ENCODE data around the gene NPC2.

NPC2 gene

DNA sequence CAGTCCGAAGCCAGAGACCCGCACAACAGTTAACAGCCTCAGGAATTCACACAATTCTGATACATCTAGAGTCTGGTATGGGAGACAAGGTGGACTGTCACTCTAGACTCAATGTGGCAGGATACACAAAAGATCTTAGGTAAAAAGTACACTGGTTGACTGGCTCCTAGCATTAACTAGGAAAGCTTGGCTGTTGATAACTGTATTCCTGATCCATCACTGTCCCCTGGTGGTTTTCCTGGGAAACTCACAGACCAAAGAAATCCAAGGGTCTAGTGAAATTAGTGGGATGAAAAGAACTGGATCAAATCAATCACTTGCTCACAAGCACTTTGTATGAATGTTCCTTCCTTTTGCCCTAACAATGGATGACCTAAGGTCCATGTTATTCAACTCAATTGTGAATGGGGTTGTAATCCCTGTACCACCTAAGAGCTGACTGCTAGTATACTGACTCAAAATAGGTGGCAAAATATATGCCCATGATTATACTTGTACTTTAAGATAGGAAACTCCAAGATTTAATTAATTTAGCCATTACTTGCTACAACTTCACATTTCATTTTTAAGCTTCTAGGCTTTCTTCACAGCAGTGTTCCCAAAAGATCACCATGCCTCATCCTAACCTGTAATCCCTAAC, 14.0 kb downstream of the NPC2 start:
- ATAC-seq (no peak), DNase-seq (no peak)
- Mint-ChIP-seq H3K36me3 (ENCODE audit: low read depth) (peaks cover 3% of the 10 kb centered on the region), H3K9me3 (no peaks in the 10 kb centered on the region), H3K4me3 (no peak overlapping the region), H3K4me1 (no peaks in the 10 kb centered on the region), H3K27ac (no peak overlapping the region), H3K27me3 (no peaks in the 10 kb centered on the region)

GRCh38 chr14:74476607-74477006, 16.5 kb downstream of the NPC2 start:
- Mint-ChIP-seq H3K4me1 (no peaks in the 10 kb centered on the region), H3K4me3 (no peak overlapping the region), H3K27me3 (no peaks in the 10 kb centered on the region), H3K9me3 (no peaks in the 10 kb centered on the region), H3K27ac (no peak overlapping the region), H3K36me3 (ENCODE audit: low read depth) (peaks cover 9% of the 10 kb centered on the region)
- ATAC-seq (no peak), DNase-seq (no peak)

DNA sequence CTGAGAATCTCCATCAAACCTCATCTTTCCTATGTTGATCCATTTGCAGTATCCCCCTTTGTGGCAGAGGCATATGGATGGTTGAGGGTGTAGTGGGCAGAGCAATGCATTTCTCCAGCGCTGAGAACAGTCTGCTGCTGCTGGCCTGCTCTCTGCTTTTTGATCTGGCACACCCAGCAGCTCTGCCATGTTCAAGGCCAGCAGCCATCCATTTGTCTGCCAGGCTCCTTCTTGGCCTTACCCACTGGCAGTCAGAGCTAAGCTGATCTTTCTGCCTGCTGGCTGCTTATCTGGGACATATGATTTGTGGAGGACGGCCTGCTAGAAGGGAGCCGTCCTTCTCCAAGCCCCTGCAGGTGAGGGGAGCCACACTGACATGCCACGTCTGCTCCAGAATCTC, 17.0 kb downstream of the NPC2 start:
- no peaks in the 10 kb centered on the region for H3K9me3 Mint-ChIP-seq
- H3K36me3 Mint-ChIP-seq (ENCODE audit: low read depth): peaks cover 6% of the 10 kb centered on the region
- ATAC-seq (no peak), DNase-seq (no peak)
- no peak overlapping the region for H3K27ac Mint-ChIP-seq
- H3K4me3 Mint-ChIP-seq: no peak overlapping the region
- no peaks in the 10 kb centered on the region for H3K27me3 Mint-ChIP-seq
- no peaks in the 10 kb centered on the region for H3K4me1 Mint-ChIP-seq

- H3K27ac Mint-ChIP-seq: no peak overlapping the region
- ATAC-seq (peak; percentile 28), DNase-seq (no peak)
- peaks cover 6% of the 10 kb centered on the region for H3K36me3 Mint-ChIP-seq (ENCODE audit: low read depth)
- H3K27me3 Mint-ChIP-seq: no peaks in the 10 kb centered on the region
- no peaks in the 10 kb centered on the region for H3K4me1 Mint-ChIP-seq
- H3K4me3 Mint-ChIP-seq: no peak overlapping the region
- no peaks in the 10 kb centered on the region for H3K9me3 Mint-ChIP-seq
Measured at GRCh38 chr14:74475678-74476077, 17.4 kb downstream of the NPC2 start.

- no peak for DNase-seq
- Mint-ChIP-seq H3K4me1 (no peaks in the 10 kb centered on the region), H3K4me3 (no peak overlapping the region), H3K9me3 (no peaks in the 10 kb centered on the region), H3K36me3 (ENCODE audit: low read depth) (peaks cover 6% of the 10 kb centered on the region), H3K27ac (no peak overlapping the region), H3K27me3 (no peaks in the 10 kb centered on the region)
- ATAC-seq: no peak
Measured at GRCh38 chr14:74474376-74474775, 18.7 kb downstream of the NPC2 start.

- peaks cover 6% of the 10 kb centered on the region for H3K36me3 Mint-ChIP-seq (ENCODE audit: low read depth)
- no peak overlapping the region for H3K27ac Mint-ChIP-seq
- DNase-seq: no peak
- no peaks in the 10 kb centered on the region for H3K9me3 Mint-ChIP-seq
- H3K4me3 Mint-ChIP-seq: no peak overlapping the region
- H3K4me1 Mint-ChIP-seq: no peaks in the 10 kb centered on the region
- H3K27me3 Mint-ChIP-seq: no peaks in the 10 kb centered on the region
- ATAC-seq: no peak
Measured at GRCh38 chr14:74472601-74473000, 20.5 kb downstream of the NPC2 start.

DNA sequence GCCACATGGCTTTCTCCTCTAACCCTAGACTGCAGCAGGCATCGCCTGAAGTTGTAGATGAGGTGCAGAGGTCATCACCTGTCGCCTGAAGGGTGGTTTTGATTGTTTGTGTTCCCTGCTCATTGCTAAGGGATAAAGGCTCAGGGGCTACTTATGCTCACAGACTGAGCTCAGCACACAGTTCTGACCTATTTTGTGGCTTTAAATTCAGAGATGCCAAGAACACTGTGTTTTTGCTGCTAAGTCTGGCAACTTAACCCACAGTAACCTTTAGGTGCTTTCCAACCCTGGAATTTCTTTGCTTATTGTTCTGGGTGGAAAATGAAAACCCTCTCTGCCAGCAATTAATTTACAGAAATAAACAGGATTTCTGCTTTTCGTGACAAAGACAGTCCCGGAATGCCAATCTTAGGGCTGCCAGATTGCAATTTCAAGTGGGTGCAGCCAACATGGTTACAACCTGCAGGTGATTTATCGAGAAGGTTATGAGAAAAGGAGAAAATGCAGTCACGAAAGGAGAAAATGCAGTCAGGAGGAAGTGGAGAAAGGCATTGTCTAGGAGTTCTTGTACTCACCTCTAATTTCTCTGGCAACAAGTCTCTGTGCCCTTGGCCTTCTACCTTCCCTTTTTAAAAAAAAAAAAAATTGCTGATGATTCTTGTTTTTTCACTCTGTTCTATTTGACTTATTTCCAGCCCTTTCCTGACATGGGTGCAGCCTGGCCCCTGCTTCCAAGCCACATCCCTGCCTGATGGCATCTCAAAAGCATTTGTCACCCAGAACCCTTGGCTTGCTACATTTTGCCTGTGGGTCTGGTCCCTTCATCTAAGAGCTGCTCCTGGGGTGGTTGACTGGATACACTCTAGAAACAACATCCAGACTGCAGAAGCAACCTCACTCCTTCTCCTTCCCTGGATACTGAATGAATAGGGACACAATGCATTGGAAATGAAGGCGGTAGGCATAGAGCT, 23.3 kb downstream of the NPC2 start:
- no peak for ATAC-seq
- H3K36me3 Mint-ChIP-seq (ENCODE audit: low read depth): peaks cover 6% of the 10 kb centered on the region

GRCh38 chr14:74468513-74468912, 24.6 kb downstream of the NPC2 start:
- DNase-seq (no peak), ATAC-seq (no peak)
- H3K4me3 Mint-ChIP-seq: no peak overlapping the region
- peaks cover 4% of the 10 kb centered on the region for H3K36me3 Mint-ChIP-seq (ENCODE audit: low read depth)
- no peak overlapping the region for H3K27ac Mint-ChIP-seq
- no peaks in the 10 kb centered on the region for H3K9me3 Mint-ChIP-seq
- peaks cover 2% of the 10 kb centered on the region for H3K27me3 Mint-ChIP-seq
- H3K4me1 Mint-ChIP-seq: no peaks in the 10 kb centered on the region

More for the DNA sequence above, 23.3 kb downstream of the NPC2 start:
- Mint-ChIP-seq H3K4me1 (no peaks in the 10 kb centered on the region), H3K27me3 (peaks cover 2% of the 10 kb centered on the region), H3K9me3 (no peaks in the 10 kb centered on the region), H3K4me3 (no peak overlapping the region), H3K27ac (no peak overlapping the region)
- no peak for DNase-seq

- no peak for DNase-seq
- H3K4me1 Mint-ChIP-seq: no peaks in the 10 kb centered on the region
Measured at GRCh38 chr14:74465335-74465734, 27.8 kb downstream of the NPC2 start.

GRCh38 chr14:74464785-74465184, 28.3 kb downstream of the NPC2 start:
- ATAC-seq (no peak), DNase-seq (no peak)
- Mint-ChIP-seq H3K4me1 (no peaks in the 10 kb centered on the region), H3K4me3 (no peak overlapping the region), H3K27ac (no peak overlapping the region), H3K27me3 (peaks cover 10% of the 10 kb centered on the region), H3K9me3 (no peaks in the 10 kb centered on the region), H3K36me3 (ENCODE audit: low read depth) (no peaks in the 10 kb centered on the region)

More at GRCh38 chr14:74465335-74465734, 27.8 kb downstream of the NPC2 start:
- Mint-ChIP-seq H3K9me3 (no peaks in the 10 kb centered on the region), H3K36me3 (ENCODE audit: low read depth) (no peaks in the 10 kb centered on the region), H3K27me3 (peaks cover 10% of the 10 kb centered on the region), H3K4me3 (no peak overlapping the region), H3K27ac (no peak overlapping the region)
- no peak for ATAC-seq

GRCh38 chr14:74463697-74464096, 29.4 kb downstream of the NPC2 start:
- peaks cover 10% of the 10 kb centered on the region for H3K27me3 Mint-ChIP-seq

GRCh38 chr14:74462993-74463392, 30.1 kb downstream of the NPC2 start:
- DNase-seq (no peak), ATAC-seq (no peak)
- Mint-ChIP-seq H3K27ac (no peak overlapping the region), H3K27me3 (peaks cover 10% of the 10 kb centered on the region), H3K36me3 (ENCODE audit: low read depth) (no peaks in the 10 kb centered on the region), H3K4me3 (no peak overlapping the region), H3K4me1 (no peaks in the 10 kb centered on the region), H3K9me3 (no peaks in the 10 kb centered on the region)

More at GRCh38 chr14:74463697-74464096, 29.4 kb downstream of the NPC2 start:
- Mint-ChIP-seq H3K36me3 (ENCODE audit: low read depth) (no peaks in the 10 kb centered on the region), H3K4me1 (no peaks in the 10 kb centered on the region), H3K4me3 (no peak overlapping the region), H3K27ac (no peak overlapping the region), H3K9me3 (no peaks in the 10 kb centered on the region)
- no peak for ATAC-seq
- DNase-seq: no peak

GRCh38 chr14:74459976-74460375, 33.1 kb downstream of the NPC2 start:
- Mint-ChIP-seq H3K27me3 (peaks cover 10% of the 10 kb centered on the region), H3K9me3 (no peaks in the 10 kb centered on the region), H3K27ac (no peak overlapping the region), H3K4me1 (no peaks in the 10 kb centered on the region), H3K36me3 (ENCODE audit: low read depth) (no peaks in the 10 kb centered on the region), H3K4me3 (no peak overlapping the region)
- no peak for ATAC-seq
- DNase-seq: no peak

DNA sequence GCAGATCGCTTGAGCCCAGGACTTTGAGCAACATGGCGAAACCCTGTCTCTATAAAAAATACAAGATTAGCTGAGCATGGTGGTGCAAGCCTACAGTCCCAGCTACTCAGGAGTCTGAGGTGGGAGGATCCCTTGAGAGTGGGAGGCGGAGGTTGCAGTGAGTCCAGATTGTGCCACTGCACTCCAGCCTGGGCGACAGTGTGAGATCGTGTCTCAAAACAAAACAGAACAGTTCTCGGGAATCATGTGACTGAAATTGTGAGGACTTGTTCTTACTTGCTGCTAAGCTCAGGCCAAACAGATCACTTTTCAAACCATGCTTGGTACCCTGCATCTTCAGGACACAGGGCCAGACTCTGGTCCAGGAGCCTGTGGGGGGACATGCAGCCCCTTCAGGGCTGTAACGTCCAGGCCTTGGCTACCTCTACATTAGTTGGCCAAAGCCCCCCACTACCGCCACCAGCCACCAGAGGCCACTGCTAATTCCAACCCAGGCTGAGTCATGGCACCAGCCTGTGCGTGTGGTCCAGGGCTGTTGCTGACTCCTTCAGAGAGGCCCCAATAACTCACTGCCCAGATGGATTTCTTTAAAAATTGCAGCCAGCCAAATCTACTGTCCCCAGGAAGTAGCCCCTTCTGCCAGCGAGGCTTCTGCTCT, 33.7 kb downstream of the NPC2 start:
- ATAC-seq (peak; percentile 78), DNase-seq (peak; percentile 43)
- H3K4me3 Mint-ChIP-seq: no peak overlapping the region
- H3K9me3 Mint-ChIP-seq: no peaks in the 10 kb centered on the region
- peaks cover 10% of the 10 kb centered on the region for H3K27me3 Mint-ChIP-seq
- no peaks in the 10 kb centered on the region for H3K4me1 Mint-ChIP-seq
- no peaks in the 10 kb centered on the region for H3K36me3 Mint-ChIP-seq (ENCODE audit: low read depth)
- no peak overlapping the region for H3K27ac Mint-ChIP-seq

- DNase-seq (no peak), ATAC-seq (no peak)
- H3K9me3 Mint-ChIP-seq: peaks cover 2% of the 10 kb centered on the region
- H3K27ac Mint-ChIP-seq: no peak overlapping the region
- no peaks in the 10 kb centered on the region for H3K36me3 Mint-ChIP-seq (ENCODE audit: low read depth)
- no peaks in the 10 kb centered on the region for H3K4me1 Mint-ChIP-seq
- H3K4me3 Mint-ChIP-seq: no peak overlapping the region
- H3K27me3 Mint-ChIP-seq: peaks cover 12% of the 10 kb centered on the region
Measured at GRCh38 chr14:74457565-74457895, 35.6 kb downstream of the NPC2 start.
